Spleen (tissue), 7 donors: ENCODE data around the gene KRT77.

Experiments
- POLR2A ChIP-seq, 3 donors: fragments of 450-650 bp; IDR thresholded peaks; one replicate each; pipeline ENCODE4 v1.5.1; 2017; ENCODE audit warnings: antibody characterized with exemption in 3 of 3, mild to moderate bottlenecking in 1 of 3
- POLR2AphosphoS5 ChIP-seq, 3 donors: sonication (generic); formaldehyde crosslinking; IDR thresholded peaks; one replicate each; pipeline ENCODE4 v1.5.1; 2017; ENCODE audit warnings: antibody characterized with exemption in 3 of 3
- TF ChIP-seq, protein P1 (sequence below), 11 experiments: fragments of 200-600 bp in 7 of 11; fragments of 450-650 bp in 4 of 11; sonication (generic) in 4 of 11; IDR thresholded peaks in 8 of 11; conservative IDR thresholded peaks in 3 of 11; 1 replicate in 7 of 11; 2 replicates in 4 of 11; pipeline versions ENCODE4 v1.4.0 to v1.8.0; 2016 to 2021; ENCODE audit warnings: antibody characterized with exemption in 11 of 11, inconsistent platforms in 4 of 11, mild to moderate bottlenecking in 1 of 11
- donor health status: DM: no; HTN: no; CAD: no; lungs with moderate emphysema.
- donor health status: DM: no; HTN: no; CAD: no.
- donor health status: DM: no; HTN: no; CAD: no.

GRCh38 chr12:52656616-52657015 is 46.7 kb downstream of the KRT77 start:
- TF ChIP-seq, protein P1, sequence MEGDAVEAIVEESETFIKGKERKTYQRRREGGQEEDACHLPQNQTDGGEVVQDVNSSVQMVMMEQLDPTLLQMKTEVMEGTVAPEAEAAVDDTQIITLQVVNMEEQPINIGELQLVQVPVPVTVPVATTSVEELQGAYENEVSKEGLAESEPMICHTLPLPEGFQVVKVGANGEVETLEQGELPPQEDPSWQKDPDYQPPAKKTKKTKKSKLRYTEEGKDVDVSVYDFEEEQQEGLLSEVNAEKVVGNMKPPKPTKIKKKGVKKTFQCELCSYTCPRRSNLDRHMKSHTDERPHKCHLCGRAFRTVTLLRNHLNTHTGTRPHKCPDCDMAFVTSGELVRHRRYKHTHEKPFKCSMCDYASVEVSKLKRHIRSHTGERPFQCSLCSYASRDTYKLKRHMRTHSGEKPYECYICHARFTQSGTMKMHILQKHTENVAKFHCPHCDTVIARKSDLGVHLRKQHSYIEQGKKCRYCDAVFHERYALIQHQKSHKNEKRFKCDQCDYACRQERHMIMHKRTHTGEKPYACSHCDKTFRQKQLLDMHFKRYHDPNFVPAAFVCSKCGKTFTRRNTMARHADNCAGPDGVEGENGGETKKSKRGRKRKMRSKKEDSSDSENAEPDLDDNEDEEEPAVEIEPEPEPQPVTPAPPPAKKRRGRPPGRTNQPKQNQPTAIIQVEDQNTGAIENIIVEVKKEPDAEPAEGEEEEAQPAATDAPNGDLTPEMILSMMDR (IDR thresholded peaks at IDR 0.05 in 8 of 11, conservative IDR thresholded peaks at IDR 0.05 in 3 of 11) = no peak
- no peak for TF ChIP-seq POLR2A (IDR thresholded peaks at IDR 0.05)
- TF ChIP-seq POLR2AphosphoS5 (IDR thresholded peaks at IDR 0.05) = no peak
